IPS DF 6.9 (cell line): ENCODE data around the gene GNL1.

ENCODE experiments used
- DNase-seq: peaks from one replicate; pipeline ENCODE4 v3.0.0-alpha.2; 2013; ENCODE audit warnings: low read depth, low spot score
- H3K27ac ChIP-seq: one replicate; pipeline ENCODE4 v1.5.1; 2013; ENCODE audit warnings: low read length, control low read depth
- H3K27me3 ChIP-seq: 2 replicates; pipeline ENCODE4 v1.6.1; 2013; ENCODE audit warnings: mild to moderate bottlenecking, low read length; ENCODE audit not compliant: control insufficient read depth, insufficient read depth
- H3K36me3 ChIP-seq: 2 replicates; pipeline ENCODE4 v1.6.1; 2013; ENCODE audit warnings: low read length; ENCODE audit not compliant: control insufficient read depth, insufficient read depth
- H3K4me1 ChIP-seq: 2 replicates; pipeline ENCODE4 v1.6.1; 2013; ENCODE audit warnings: low read length; ENCODE audit not compliant: control insufficient read depth, insufficient read depth
- H3K4me3 ChIP-seq: 2 replicates; pipeline ENCODE4 v1.5.1; 2013; ENCODE audit warnings: mild to moderate bottlenecking, low read length
- H3K9me3 ChIP-seq: 2 replicates; pipeline ENCODE4 v1.6.1; 2013; ENCODE audit warnings: low read length, inconsistent platforms; ENCODE audit not compliant: control insufficient read depth, insufficient read depth
- WGBS: extraction: QIAGEN DNeasy Blood & Tissue Kit; methylation state at CpG from one replicate; pipeline ENCODE4 v1.1.7; 2013; ENCODE audit warnings: mixed read lengths, missing lambda C conversion rate; ENCODE audit not compliant: insufficient read length, insufficient coverage; 5-methylcytosine and 5-hydroxymethylcytosine counted together

Gene GNL1

GRCh38 chr6:30592287-30592686 lies 36.0 kb upstream of the GNL1 start:
- DNase-seq = no peak
- Histone ChIP-seq H3K4me3 (no peak overlapping the region), H3K36me3 (peaks cover 22% of the 10 kb centered on the region), H3K27ac (no peak overlapping the region), H3K9me3 (no peaks in the 10 kb centered on the region), H3K27me3 (no peaks in the 10 kb centered on the region), H3K4me1 (no peaks in the 10 kb centered on the region)
- WGBS = no CpG with 5 or more reads among the region's 1 CpG

DNA sequence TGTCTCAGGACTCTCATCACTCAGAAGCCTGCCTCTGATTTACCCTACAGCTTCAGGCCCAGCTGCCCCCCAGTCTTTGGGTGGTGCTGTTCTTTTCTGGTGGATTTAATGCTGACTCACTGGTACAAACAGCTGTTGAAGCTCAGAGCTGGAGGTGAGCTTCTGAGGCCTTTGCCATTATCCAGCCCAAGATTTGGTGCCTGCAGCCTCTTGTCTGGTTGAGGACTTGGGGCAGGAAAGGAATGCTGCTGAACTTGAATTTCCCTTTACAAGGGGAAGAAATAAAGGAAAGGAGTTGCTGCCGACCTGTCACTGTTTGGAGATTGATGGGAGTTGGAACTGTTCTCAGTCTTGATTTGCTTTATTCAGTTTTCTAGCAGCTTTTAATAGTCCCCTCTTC lies 34.7 kb upstream of the GNL1 start:
- DNase-seq = no peak
- no CpG with 5 or more reads among the region's 1 CpG for WGBS
- Histone ChIP-seq H3K9me3 (no peaks in the 10 kb centered on the region), H3K27me3 (no peaks in the 10 kb centered on the region), H3K4me1 (no peaks in the 10 kb centered on the region), H3K4me3 (no peak overlapping the region), H3K36me3 (peaks cover 29% of the 10 kb centered on the region), H3K27ac (no peak overlapping the region)

DNA sequence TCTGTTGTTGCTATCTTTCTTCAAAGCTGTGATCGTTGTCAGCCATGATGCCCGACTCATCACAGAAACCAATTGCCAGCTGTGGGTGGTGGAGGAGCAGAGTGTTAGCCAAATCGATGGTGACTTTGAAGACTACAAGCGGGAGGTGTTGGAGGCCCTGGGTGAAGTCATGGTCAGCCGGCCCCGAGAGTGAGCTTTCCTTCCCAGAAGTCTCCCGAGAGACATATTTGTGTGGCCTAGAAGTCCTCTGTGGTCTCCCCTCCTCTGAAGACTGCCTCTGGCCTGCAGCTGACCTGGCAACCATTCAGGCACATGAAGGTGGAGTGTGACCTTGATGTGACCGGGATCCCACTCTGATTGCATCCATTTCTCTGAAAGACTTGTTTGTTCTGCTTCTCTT lies 34.2 kb upstream of the GNL1 start:
- H3K36me3 ChIP-seq = peaks cover 34% of the 10 kb centered on the region
- no peaks in the 10 kb centered on the region for H3K27me3 ChIP-seq
- no peak for DNase-seq
- no peaks in the 10 kb centered on the region for H3K4me1 ChIP-seq
- H3K27ac ChIP-seq = no peak overlapping the region
- H3K9me3 ChIP-seq = no peaks in the 10 kb centered on the region
- no peak overlapping the region for H3K4me3 ChIP-seq
- no CpG with 5 or more reads among the region's 8 CpGs for WGBS

DNA sequence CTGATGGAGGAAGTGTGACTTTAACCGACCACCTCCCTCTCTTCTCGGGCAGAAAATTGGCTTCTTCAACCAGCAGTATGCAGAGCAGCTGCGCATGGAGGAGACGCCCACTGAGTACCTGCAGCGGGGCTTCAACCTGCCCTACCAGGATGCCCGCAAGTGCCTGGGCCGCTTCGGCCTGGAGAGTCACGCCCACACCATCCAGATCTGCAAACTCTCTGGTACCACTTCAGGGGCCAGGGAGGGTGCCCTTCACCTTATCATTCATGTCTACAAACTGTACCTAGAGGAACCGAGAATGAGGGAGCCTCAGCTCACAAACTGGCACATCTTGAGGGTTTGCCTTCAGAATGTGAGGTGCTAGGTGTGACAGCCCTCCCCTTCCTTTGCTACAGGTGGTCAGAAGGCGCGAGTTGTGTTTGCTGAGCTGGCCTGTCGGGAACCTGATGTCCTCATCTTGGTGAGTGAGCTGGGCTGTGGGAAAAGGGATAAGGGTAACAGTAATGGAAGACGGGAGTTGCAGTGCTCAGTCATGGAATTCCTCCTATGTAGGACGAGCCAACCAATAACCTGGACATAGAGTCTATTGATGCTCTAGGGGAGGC lies 33.6 kb upstream of the GNL1 start:
- no peak for DNase-seq
- Histone ChIP-seq H3K9me3 (no peaks in the 10 kb centered on the region), H3K36me3 (peaks cover 40% of the 10 kb centered on the region), H3K4me3 (no peak overlapping the region), H3K27ac (no peak overlapping the region), H3K27me3 (no peaks in the 10 kb centered on the region), H3K4me1 (no peaks in the 10 kb centered on the region)
- no CpG with 5 or more reads among the region's 15 CpGs for WGBS

GRCh38 chr6:30583921-30584320 lies 27.6 kb upstream of the GNL1 start:
- Histone ChIP-seq H3K27me3 (no peaks in the 10 kb centered on the region), H3K27ac (no peak overlapping the region), H3K36me3 (peaks cover 57% of the 10 kb centered on the region), H3K9me3 (no peaks in the 10 kb centered on the region), H3K4me3 (no peak overlapping the region), H3K4me1 (no peaks in the 10 kb centered on the region)
- no peak for DNase-seq
- WGBS = no CpG with 5 or more reads among the region's 5 CpGs

GRCh38 chr6:30578051-30578450 lies 21.8 kb upstream of the GNL1 start:
- Histone ChIP-seq H3K27me3 (no peaks in the 10 kb centered on the region), H3K27ac (no peak overlapping the region), H3K4me1 (no peaks in the 10 kb centered on the region), H3K9me3 (no peaks in the 10 kb centered on the region), H3K4me3 (no peak overlapping the region), H3K36me3 (peaks cover 29% of the 10 kb centered on the region)
- WGBS = no CpG with 5 or more reads among the region's 8 CpGs
- DNase-seq = no peak

- no CpG with 5 or more reads among the region's 4 CpGs for WGBS
- H3K4me1 ChIP-seq = no peaks in the 10 kb centered on the region; the same call in 1 of the 2 replicates
- no peak overlapping the region for H3K4me3 ChIP-seq
- no peak overlapping the region for H3K27ac ChIP-seq
- H3K9me3 ChIP-seq = no peaks in the 10 kb centered on the region
- H3K27me3 ChIP-seq = no peaks in the 10 kb centered on the region
- peaks cover 8% of the 10 kb centered on the region; the same call in 1 of the 2 replicates for H3K36me3 ChIP-seq
- DNase-seq = no peak
Observed at GRCh38 chr6:30573113-30573512, 16.8 kb upstream of the GNL1 start.

DNA sequence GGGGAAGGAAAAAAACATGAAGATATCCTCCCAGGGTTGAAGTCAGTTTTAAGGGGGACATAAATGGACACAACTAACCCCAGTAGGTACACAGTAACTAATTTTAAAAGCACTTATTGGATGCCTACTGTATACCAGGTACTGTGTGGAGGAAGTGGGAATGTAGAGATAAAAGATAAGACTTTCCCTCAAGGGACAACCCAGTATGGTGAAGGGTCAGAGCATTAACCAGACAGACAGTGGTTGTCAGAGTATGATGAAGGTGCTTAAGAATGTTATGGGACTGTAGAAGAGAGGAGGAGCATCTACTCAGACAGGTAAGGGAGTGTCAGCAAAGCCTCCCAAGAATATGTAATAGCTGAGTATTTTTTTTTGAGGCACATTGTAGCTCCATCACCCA lies 15.9 kb upstream of the GNL1 start:
- Histone ChIP-seq H3K27ac (no peak overlapping the region), H3K27me3 (no peaks in the 10 kb centered on the region), H3K4me1 (no peaks in the 10 kb centered on the region; the same call in 1 of the 2 replicates), H3K9me3 (no peaks in the 10 kb centered on the region), H3K4me3 (peak overlapping the region; percentile 94; the same call in 1 of the 2 replicates), H3K36me3 (no peaks in the 10 kb centered on the region; the same call in 1 of the 2 replicates)
- DNase-seq = no peak

GRCh38 chr6:30571762-30572082 lies 15.4 kb upstream of the GNL1 start:
- Histone ChIP-seq H3K4me1 (no peaks in the 10 kb centered on the region; the same call in 1 of the 2 replicates), H3K27ac (no peak overlapping the region), H3K27me3 (no peaks in the 10 kb centered on the region), H3K36me3 (no peaks in the 10 kb centered on the region; the same call in 1 of the 2 replicates), H3K9me3 (no peaks in the 10 kb centered on the region), H3K4me3 (peak overlapping the region; percentile 94)
- WGBS = no CpG with 5 or more reads among the region's 8 CpGs
- no peak for DNase-seq

- no CpG with 5 or more reads among the region's 59 CpGs for WGBS
Observed at GRCh38 chr6:30571075-30571761, 14.9 kb upstream of the GNL1 start, which contains the start of gene ABCF1. Gene ABCF1 (plus strand): TSS chr6:30571442. CDS start chr6:30571488, 46 bp downstream.

GRCh38 chr6:30570740-30571074 lies 14.4 kb upstream of the GNL1 start:
- no peaks in the 10 kb centered on the region for H3K27me3 ChIP-seq
- H3K9me3 ChIP-seq = no peaks in the 10 kb centered on the region
- no peak overlapping the region for H3K27ac ChIP-seq
- peak overlapping the region; percentile 94; the same call in 1 of the 2 replicates for H3K4me3 ChIP-seq
- no peak for DNase-seq
- no CpG with 5 or more reads among the region's 18 CpGs for WGBS
- no peaks in the 10 kb centered on the region; the same call in 1 of the 2 replicates for H3K36me3 ChIP-seq
- no peaks in the 10 kb centered on the region; the same call in 1 of the 2 replicates for H3K4me1 ChIP-seq

More at GRCh38 chr6:30571075-30571761, 14.9 kb upstream of the GNL1 start, which contains the start of gene ABCF1:
- Histone ChIP-seq H3K27me3 (no peaks in the 10 kb centered on the region), H3K4me1 (no peaks in the 10 kb centered on the region; the same call in 1 of the 2 replicates), H3K36me3 (no peaks in the 10 kb centered on the region; the same call in 1 of the 2 replicates), H3K9me3 (no peaks in the 10 kb centered on the region), H3K4me3 (peak within 1 kb of the TSS; percentile 94), H3K27ac (no peak within 1 kb of the TSS)
- peak; percentile 89 for DNase-seq
